NCI-H146 (cell line): ENCODE results near the gene LMNTD2.

Experiments used
- DNase-seq: peaks from one replicate; lab custom pipeline; 2025; lab: John Stamatoyannopoulos, UW

LMNTD2 gene

DNA sequence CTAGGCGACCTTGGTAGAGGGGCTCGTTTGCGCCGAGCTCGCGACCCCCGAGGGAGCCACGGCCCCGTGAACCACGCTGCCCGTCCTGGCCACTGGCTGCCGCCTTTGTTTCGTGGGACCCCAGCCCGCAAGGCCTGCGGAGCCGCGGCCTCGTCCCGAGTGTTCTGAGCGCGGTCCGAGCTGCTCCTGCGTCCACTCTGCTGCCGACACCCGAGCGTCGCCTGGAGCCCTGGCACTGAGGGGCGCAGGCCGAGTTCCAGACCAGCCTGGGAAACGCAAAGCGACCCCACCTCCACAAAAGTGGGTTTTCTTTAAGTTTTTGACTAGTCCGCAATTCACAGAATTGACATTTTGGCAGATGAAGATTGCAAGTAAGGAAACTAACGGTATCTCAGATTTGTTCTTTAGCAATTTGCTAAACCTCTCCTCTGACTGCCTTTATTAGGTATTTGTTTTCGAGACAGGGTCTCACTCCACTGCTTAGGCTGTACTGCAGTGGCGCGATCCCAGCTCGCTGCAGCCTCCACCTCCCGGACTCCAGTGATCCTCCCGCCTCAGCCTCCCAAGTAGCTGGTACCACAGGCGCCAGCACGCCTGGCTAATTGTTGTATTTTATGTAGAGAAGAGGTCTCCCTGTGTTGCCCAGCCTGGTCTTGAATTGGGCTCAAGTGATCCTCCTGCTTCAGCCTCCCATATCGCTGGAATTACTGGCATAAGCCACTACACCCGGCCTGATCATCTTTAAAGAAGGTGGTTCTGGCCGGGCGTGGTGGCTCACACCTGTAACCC is 52.6 kb downstream of the LMNTD2 start:
- DNase-seq: no peak

DNA sequence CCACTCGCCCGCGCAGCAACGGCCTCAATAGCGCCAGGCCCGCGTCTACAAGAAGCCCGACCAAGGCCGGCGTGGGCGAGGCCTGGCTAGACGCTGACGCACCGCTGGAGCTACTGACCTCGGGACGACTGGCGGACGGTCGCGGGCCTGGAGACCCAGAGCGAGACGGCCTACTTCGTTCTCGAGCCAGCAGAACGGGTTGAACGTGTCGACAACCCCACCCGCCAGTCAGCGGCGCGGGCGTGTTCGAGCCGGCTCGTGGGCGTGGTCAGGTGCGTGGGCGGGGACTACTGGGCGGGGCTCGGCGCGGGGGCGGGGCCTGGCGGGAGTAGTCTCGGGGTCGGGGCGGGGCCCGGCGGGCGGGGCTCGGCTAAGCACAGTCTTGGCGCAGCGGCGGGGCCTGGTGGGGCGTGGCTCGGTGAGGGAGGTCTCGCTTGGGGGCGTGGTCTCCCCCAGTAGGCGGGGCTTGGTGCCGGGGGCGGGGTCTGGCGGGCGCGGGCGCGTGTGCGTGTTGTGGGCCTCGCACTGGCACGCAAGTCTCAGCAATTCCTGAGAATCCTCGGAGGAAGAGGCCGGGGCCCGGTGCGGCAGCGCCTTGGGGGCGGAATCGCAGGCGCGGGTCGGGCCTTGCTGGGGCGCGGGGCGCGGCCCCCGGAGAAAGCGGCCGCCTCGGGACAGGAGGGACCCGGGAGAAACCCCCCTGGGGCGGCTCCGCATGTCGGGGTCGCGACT is 53.4 kb downstream of the LMNTD2 start, which contains the start of gene RNH1:
Gene RNH1, minus strand, starts transcription at position 248 of the 732 bp plus-strand sequence. CDS start 5,080 bp downstream, outside the sequence.
- DNase-seq: peak; percentile 90

DNA sequence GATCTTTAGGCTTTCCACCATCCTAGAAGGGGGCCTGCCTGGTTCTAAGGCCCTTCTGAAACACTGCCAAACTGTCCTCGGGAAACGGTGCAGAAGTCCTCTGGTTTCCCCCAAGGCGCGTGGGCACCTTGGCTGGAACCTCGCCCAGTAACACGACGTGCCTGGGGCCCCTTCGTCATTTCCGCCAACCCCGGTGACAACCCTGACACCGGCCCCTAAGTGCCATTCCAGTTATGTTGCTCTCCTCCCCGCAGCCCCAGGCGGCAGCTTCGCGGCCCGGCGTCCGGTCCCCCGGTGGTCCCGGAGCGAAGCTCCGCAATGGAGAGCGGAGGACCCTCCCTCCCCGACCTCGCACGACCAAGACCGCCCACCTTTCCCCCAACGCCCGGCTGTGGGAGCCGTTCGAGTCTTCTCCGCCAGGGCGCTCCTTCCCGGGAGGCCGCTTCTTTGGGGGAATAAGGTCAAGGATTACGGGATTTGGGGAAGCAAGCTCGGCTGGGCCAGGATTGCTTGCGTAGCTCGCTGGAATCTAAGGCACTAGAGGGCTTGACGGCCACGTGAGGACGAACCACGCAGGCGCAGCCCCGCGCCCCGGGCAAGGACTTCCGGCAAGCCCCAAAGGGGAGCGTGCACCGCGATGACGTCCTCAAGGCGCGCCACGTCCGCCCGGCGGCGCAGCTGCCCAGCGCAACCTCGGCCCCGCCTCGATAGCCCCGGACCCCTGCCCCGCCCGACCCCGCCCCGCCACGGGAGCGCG is 54.1 kb downstream of the LMNTD2 start:
- peak; percentile 96 for DNase-seq

DNA sequence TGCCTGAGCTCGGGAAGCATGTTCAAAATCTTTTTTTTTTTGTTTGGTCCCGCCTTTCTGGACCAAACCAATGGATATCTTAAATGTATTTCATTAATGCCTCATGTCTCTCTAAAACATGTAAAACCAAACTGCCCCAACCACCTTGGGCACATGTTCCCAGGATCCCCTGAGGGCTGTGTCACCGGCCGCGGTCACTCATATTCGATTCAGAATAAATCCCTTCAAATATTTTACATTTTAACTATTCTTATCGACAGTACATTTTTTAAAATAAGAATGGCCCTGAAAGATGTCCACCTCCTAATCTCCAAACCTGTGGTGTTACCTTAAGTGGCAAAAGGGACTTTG is 55.6 kb downstream of the LMNTD2 start:
- DNase-seq: no peak
